GM18517 (cell line): ENCODE data around the gene TTLL11.

Source experiments
- ATAC-seq: cut with Tn5 transposase; IDR thresholded peaks from one replicate; pipeline ENCODE4 v1.9.1; 2021; ENCODE audit warnings: mild to moderate bottlenecking, moderate library complexity; ENCODE audit not compliant: unreplicated experiment

Gene TTLL11

DNA sequence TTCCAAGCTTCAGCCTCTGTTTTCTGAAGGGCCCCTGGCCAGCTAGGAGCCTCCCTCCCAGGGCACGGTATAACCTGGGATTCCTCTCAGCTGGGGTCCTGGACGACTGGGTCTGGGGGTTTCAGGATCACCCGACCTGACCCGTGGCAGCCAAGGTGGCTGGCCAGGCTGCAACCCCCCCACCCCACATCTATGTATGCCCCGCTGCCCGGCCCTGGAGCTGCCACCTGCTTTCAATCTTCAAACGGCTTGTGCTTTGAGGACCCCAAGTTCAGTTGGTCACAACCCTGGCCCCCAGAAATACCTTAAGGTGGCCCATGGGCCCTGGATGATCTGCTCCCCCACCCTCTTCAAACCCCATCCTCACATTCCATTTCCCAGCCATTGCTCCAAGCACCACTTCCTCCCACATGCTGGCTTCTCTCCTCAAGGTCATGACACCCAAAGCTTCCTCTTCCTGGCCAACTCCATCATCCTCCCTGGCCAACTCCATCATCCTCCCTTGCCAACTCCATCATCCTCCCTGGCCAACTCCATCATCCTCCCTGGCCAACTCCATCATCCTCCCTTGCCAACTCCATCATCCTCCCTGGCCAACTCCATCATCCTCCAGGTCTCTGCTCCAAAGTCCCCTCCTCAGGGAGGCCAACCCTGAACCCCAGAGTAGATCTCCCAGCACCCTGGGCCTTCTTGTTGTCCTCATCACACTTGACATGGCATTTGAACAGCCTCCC is 17.2 kb upstream of the TTLL11 start:
- no peak for ATAC-seq

DNA sequence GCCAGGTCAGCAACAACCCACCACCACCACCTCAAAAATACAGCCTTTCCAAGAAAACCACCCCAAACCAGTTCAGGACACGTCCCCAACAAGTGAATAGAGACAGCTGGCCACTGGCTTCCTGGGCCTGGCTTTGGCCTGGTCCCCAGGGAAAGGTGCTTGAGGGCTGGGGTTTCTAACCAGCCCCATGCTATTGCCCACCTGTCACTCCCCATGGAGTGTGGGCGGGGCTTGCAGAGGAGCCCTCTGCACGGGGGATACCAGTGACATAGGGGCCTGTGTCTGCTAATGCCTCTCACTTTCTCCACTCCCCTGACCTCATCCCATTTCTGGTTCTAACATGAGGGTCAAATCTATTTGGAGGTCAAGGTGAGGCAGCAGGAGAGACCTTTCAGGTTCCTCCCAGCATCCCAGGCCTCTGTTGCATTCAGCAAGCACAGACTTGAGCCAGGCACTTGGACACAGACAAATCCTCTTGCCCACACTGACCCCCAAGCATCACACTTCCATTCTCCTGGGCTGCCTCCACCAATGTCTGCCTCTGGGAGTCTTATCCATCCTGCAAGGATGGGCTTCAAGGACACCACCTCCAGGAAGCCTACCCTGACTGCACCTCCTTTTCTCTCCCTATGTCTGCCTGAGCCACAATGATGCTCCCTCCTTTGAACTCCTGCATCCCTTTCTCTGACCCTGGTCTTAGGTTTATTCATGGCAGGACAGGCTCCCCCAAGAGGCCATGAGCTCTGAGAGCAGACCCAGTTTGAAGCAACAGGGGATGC is 16.1 kb upstream of the TTLL11 start:
- ATAC-seq, result no peak

- ATAC-seq, result no peak
Measured at GRCh38 chr9:122107291-122107805, 14.2 kb upstream of the TTLL11 start.

GRCh38 chr9:122106576-122106975 is 13.5 kb upstream of the TTLL11 start:
- no peak for ATAC-seq

- ATAC-seq, result no peak
Measured at GRCh38 chr9:122103985-122104384, 10.9 kb upstream of the TTLL11 start.

- ATAC-seq, result no peak
Measured at GRCh38 chr9:122102156-122102555, 9.0 kb upstream of the TTLL11 start.

DNA sequence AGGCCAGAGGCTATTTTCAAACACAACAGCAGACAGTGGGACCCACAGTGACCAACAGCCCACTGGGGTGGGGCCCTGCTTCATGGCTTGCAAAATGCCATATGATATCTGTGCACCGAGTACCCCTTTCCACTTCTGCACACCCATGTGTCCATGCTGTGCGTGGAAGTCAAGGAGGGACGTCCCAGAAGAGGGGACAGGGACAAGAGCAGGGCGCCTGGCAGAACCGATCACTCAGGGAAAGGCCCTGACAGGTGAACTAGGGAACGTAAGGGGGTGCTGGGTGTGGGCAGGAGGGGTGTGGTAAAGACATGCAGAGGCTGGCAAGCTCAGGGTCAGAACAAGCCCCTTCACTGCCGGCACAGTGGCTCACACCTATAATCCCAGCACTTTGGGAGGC is 7.6 kb upstream of the TTLL11 start:
- ATAC-seq, result no peak

GRCh38 chr9:122099271-122099869 is 6.3 kb upstream of the TTLL11 start:
- ATAC-seq, result no peak

- ATAC-seq, result no peak
Measured at GRCh38 chr9:122097679-122098315, 4.7 kb upstream of the TTLL11 start.

- ATAC-seq, result no peak
Measured at GRCh38 chr9:122096620-122097415, 3.7 kb upstream of the TTLL11 start.

GRCh38 chr9:122095010-122095767 is 2.1 kb upstream of the TTLL11 start:
- no peak for ATAC-seq

GRCh38 chr9:122091682-122092592 is 1.2 kb downstream of the TTLL11 start:
- ATAC-seq, result no peak

DNA sequence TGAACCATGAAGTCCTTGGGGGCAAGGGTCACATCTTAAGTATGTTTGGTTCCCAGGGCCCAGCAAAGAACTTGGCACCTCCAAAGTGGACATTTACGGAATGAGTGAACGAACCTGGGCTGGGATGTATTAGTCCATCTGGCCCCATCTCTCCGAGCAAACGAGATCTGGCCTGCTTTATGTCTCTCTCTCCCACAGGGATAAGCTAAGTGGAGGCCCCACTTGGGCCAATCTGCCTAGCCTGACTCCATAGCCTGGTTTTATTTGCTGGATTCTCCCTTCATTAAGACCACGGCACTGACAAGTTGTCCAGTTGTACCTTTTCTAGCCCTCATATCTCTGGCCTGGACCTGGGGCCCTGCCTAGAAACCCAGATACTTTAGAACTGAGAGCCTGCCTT is 2.1 kb downstream of the TTLL11 start:
- no peak for ATAC-seq

- no peak for ATAC-seq
Measured at GRCh38 chr9:122090287-122090883, 2.7 kb downstream of the TTLL11 start.

DNA sequence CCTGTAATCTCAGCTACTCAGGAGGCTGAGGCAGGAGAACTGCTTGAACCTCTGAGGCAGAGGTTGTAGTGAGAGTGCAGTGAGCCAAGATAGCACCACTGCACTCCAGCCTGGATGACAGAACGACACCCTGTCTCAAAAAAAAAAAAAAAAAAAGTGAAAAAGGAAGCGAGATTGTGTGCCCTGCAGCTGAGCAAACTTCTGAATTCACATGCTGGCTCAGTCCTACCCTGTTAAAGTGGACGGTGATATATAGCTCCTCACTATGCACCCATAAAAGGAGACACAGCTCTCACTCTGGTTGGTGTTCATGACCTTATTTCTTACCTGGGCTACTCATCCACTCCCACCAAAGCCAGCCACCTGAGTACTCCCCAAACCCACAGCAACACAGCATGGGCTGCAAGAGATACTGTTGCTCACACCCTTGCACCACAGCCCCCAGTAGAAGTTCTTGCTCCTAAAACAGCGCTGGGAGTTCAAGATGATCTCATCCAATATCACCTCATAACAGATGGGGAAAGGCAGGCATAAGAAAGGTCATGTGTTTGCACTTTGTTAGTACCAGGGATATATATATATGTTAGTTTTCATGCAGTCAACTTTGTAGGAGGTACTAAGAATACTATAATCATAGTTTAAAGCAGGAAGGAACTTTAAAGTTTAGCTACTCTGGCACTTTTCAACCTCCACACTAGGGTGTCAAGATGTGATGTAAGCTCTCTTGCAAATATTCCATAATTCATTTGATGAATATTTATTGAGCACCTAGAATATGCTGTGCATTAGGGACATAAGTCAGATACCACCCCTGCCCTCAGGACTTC is 4.0 kb downstream of the TTLL11 start:
- ATAC-seq, result no peak

DNA sequence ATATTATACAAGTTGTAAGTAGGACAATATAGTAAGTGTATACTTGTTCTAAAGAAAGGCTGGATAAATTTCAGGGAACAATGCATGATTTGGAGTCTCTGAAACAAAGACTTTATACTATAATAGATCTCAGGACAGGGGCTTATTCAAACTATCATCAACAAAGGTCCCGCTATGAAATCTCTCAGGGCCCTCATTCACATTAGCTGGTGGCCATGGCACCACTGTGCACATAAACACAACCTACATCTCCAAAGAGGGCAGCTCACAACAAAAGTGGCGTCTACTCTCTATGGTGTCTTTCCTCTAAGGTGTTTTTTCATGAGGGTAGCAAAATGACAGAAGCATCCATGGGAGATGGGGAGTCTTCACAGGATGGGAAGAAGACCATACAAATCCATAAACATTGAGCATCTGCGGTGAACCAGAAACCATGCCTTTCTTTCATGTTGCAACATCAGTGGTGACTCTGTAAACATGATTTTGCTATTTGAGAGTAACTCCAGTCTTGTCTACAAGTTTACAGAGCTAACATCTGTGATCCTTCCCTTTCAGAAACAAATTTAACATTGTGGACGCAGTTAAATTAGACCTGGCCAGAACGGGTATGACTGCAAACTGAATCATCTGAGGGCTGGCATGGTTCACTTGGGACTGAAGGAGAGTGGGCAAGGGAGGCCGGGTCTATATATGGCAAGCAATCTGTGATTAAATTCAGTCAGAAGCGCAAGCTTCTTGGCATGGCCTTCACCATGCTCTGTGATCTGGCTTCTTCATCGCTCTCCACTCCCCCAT is 5.5 kb downstream of the TTLL11 start:
- ATAC-seq, result no peak

- no peak for ATAC-seq
Measured at GRCh38 chr9:122086873-122087272, 6.2 kb downstream of the TTLL11 start.
